Activated B cell treated with CpG ODN at 0.5 μM for 24 hours (primary cell): ENCODE data around the gene SIGLEC1. TPM values are rescaled to one million over a fixed set of nuclear protein-coding genes. Genes with fewer than 3 reads are reported as not detected.

Experiments
- ATAC-seq: fragments of 200-7000 bp; cut with Tn5 transposase; one replicate; pipeline ENCODE4 v1.10.0; 2021; ENCODE audit warnings: low read depth, mild to moderate bottlenecking, moderate library complexity
- CTCF ChIA-PET: fragments of 350-600 bp; sonication (Branson Sonifier 250); formaldehyde crosslinking; loops from one replicate; lab custom pipeline; 2021; ENCODE audit warnings: antibody characterized with exemption; lab: Charles Lee
- POLR2A ChIA-PET: fragments of 350-600 bp; sonication (Branson Sonifier 250); formaldehyde crosslinking; loops from one replicate; lab custom pipeline; 2021; ENCODE audit warnings: antibody characterized with exemption; lab: Charles Lee
- DNase-seq: peaks from one replicate; pipeline ENCODE4 v3.0.0; 2022
- H3K27ac Mint-ChIP-seq: one replicate; pipeline ENCODE4 v1.8.0; 2020; ENCODE audit warnings: mixed read lengths
- H3K27me3 Mint-ChIP-seq: one replicate; pipeline ENCODE4 v1.8.0; 2021; ENCODE audit warnings: mixed read lengths
- H3K36me3 Mint-ChIP-seq: one replicate; pipeline ENCODE4 v1.8.0; 2021; ENCODE audit warnings: low read depth, mixed read lengths
- H3K4me1 Mint-ChIP-seq: one replicate; pipeline ENCODE4 v1.8.0; 2021; ENCODE audit warnings: mixed read lengths
- H3K4me3 Mint-ChIP-seq: one replicate; pipeline ENCODE4 v1.8.0; 2020; ENCODE audit warnings: mild to moderate bottlenecking, mixed read lengths
- H3K9me3 Mint-ChIP-seq: one replicate; pipeline ENCODE4 v1.8.0; 2020; ENCODE audit warnings: mixed read lengths
- intact Hi-C: fragments of 100-400 bp; cut with micrococcal nuclease; formaldehyde crosslinking; loops from one replicate; pipeline ENCODE4 v1.15.1; 2024
- total RNA-seq: library from RNA; stranded (reverse); gene quantifications from 2 replicates; pipeline ENCODE4 v1.2.3, GENCODE V29; 2022
- TF ChIP-seq, protein P1 (sequence below): fragments of 200-600 bp; IDR thresholded peaks from one replicate; pipeline ENCODE4 v1.8.0; 2022; ENCODE audit warnings: antibody characterized with exemption, mild to moderate bottlenecking

The SIGLEC1 gene
- total RNA-seq, 1 donor from 2014 or later: not detected

DNA sequence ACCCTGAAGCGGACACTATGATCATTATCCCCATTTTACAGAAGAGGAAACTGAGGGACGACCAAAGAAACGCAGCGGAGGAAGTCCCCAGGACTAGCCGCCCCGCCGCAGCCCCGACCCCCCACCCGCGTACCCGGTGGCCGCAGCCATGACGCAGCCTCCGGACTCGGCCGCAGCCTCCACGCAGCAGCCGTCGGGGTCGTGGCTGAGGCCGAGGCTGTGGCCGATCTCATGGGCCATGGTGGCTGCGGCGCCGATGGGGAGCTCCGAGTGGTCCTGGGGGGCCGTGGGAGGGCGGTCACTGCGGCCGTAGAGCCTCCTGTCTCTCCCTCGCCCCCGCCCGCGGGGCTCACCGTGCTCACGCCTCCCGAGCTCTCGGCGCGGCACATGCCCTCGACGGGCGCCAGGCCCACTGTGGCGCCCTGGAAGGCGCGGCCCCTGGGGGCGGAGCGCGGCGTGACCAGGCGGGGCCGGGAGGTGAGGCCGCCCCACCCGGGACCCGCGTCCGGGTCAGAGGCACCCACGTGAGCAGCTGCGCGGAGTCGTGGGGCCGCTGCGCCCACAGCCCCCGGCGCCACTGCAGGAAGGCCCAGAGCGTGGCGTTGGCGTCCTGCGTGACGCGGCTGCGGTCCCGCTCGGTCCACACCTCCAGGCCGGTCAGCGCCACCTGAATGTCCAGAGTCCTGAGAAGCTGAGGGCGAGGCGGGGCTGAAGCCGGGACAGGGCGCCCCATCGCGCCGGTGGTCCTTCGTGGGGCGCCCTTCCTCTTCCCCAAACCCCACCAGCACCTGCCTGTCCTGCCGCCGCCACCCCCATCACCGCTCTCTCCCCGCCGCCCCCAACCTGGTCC lies 39.0 kb downstream of the SIGLEC1 start:
- POLR2A ChIA-PET: no interaction called here
- TF ChIP-seq, protein P1, sequence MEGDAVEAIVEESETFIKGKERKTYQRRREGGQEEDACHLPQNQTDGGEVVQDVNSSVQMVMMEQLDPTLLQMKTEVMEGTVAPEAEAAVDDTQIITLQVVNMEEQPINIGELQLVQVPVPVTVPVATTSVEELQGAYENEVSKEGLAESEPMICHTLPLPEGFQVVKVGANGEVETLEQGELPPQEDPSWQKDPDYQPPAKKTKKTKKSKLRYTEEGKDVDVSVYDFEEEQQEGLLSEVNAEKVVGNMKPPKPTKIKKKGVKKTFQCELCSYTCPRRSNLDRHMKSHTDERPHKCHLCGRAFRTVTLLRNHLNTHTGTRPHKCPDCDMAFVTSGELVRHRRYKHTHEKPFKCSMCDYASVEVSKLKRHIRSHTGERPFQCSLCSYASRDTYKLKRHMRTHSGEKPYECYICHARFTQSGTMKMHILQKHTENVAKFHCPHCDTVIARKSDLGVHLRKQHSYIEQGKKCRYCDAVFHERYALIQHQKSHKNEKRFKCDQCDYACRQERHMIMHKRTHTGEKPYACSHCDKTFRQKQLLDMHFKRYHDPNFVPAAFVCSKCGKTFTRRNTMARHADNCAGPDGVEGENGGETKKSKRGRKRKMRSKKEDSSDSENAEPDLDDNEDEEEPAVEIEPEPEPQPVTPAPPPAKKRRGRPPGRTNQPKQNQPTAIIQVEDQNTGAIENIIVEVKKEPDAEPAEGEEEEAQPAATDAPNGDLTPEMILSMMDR: no peak
- Mint-ChIP-seq H3K9me3 (no peaks in the 10 kb centered on the region), H3K27ac (no peak overlapping the region), H3K4me3 (no peak overlapping the region), H3K36me3 (no peaks in the 10 kb centered on the region), H3K4me1 (peaks cover 11% of the 10 kb centered on the region), H3K27me3 (peaks cover 48% of the 10 kb centered on the region)
- CTCF ChIA-PET: no interaction called here
- intact Hi-C loops: no loop called here
- ATAC-seq (no peak), DNase-seq (no peak)

GRCh38 chr20:3672547-3673171 lies 39.7 kb downstream of the SIGLEC1 start:
- ATAC-seq (no peak), DNase-seq (no peak)
- ChIA-PET POLR2A (no interaction called here), CTCF (no interaction called here)
- intact Hi-C loops: no loop called here
- Mint-ChIP-seq H3K4me1 (peaks cover 11% of the 10 kb centered on the region), H3K36me3 (no peaks in the 10 kb centered on the region), H3K27me3 (peaks cover 48% of the 10 kb centered on the region), H3K4me3 (no peak overlapping the region), H3K9me3 (no peaks in the 10 kb centered on the region), H3K27ac (no peak overlapping the region)
- TF ChIP-seq, protein P1: no peak

GRCh38 chr20:3671986-3672546 lies 40.3 kb downstream of the SIGLEC1 start:
- POLR2A ChIA-PET: no interaction called here
- Mint-ChIP-seq H3K9me3 (no peaks in the 10 kb centered on the region), H3K27ac (no peak overlapping the region), H3K4me1 (peaks cover 9% of the 10 kb centered on the region), H3K4me3 (no peak overlapping the region), H3K27me3 (peaks cover 50% of the 10 kb centered on the region), H3K36me3 (no peaks in the 10 kb centered on the region)
- intact Hi-C loops: no loop called here
- CTCF ChIA-PET: no interaction called here
- ATAC-seq (no peak), DNase-seq (no peak)
- TF ChIP-seq, protein P1: no peak

- Mint-ChIP-seq H3K27ac (no peak overlapping the region), H3K9me3 (no peaks in the 10 kb centered on the region), H3K27me3 (peaks cover 48% of the 10 kb centered on the region), H3K4me1 (peaks cover 3% of the 10 kb centered on the region), H3K4me3 (no peak overlapping the region), H3K36me3 (no peaks in the 10 kb centered on the region)
- DNase-seq (no peak), ATAC-seq (no peak)
- ChIA-PET POLR2A (no interaction called here), CTCF (no interaction called here)
- intact Hi-C loops: no loop called here
- TF ChIP-seq, protein P1: no peak
Observed at GRCh38 chr20:3670945-3671344, 41.5 kb downstream of the SIGLEC1 start.

- Mint-ChIP-seq H3K27me3 (peaks cover 47% of the 10 kb centered on the region), H3K4me1 (peaks cover 3% of the 10 kb centered on the region), H3K27ac (no peak overlapping the region), H3K36me3 (no peaks in the 10 kb centered on the region), H3K9me3 (no peaks in the 10 kb centered on the region), H3K4me3 (no peak overlapping the region)
- CTCF ChIA-PET: no interaction called here
- DNase-seq (no peak), ATAC-seq (no peak)
- POLR2A ChIA-PET: no interaction called here
- intact Hi-C loops: no loop called here
- TF ChIP-seq, protein P1: no peak
Observed at GRCh38 chr20:3670511-3670910, 41.9 kb downstream of the SIGLEC1 start.
